ENCODE results near the gene BORCS8.

- TF ChIP-seq EZH2 (IDR thresholded peaks at IDR 0.05; ENCODE audit: insufficient read depth, poor library complexity, severe bottlenecking) (no peak), EZH2phosphoT487 (IDR thresholded peaks at IDR 0.05; ENCODE audit: insufficient read depth, low read depth) (no peak)
Measured at GRCh38 chr19:19160461-19161035, 31.4 kb downstream of the BORCS8 start.

Measured in GM23248 (cell line).